Duodenal mucosa (tissue), 2 donors: ENCODE results near the gene DMAC1.
A peak's percentile ranks its signal among the peaks of the same experiment; 100 is the strongest.

ENCODE experiments used
- H3K27ac ChIP-seq: one replicate; pipeline ENCODE4 v1.7.0; 2013; ENCODE audit warnings: low read depth, low read length
- H3K27me3 ChIP-seq, 2 donors: one replicate each; pipeline ENCODE4 v1.7.0; 2013; ENCODE audit warnings: low read length in 2 of 2, control low read depth in 1 of 2; ENCODE audit not compliant: insufficient read depth in 2 of 2, control insufficient read depth in 1 of 2
- H3K36me3 ChIP-seq, 2 donors: one replicate each; pipeline ENCODE4 v1.7.0; 2013; ENCODE audit warnings: low read length in 2 of 2, control low read depth in 1 of 2; ENCODE audit not compliant: insufficient read depth in 2 of 2, control insufficient read depth in 1 of 2
- H3K4me1 ChIP-seq, 2 donors: one replicate each; pipeline ENCODE4 v1.7.0; 2013; ENCODE audit warnings: low read length in 2 of 2, control low read depth in 1 of 2; ENCODE audit not compliant: insufficient read depth in 2 of 2, control insufficient read depth in 1 of 2
- H3K4me3 ChIP-seq, 2 donors: one replicate each; pipeline ENCODE4 v1.7.0; 2013; ENCODE audit warnings: low read length in 2 of 2, low read depth in 1 of 2
- H3K9ac ChIP-seq, 2 donors: one replicate each; pipeline ENCODE4 v1.7.0; 2013; ENCODE audit warnings: low read length in 2 of 2, low read depth in 1 of 2
- H3K9me3 ChIP-seq, 2 donors: one replicate each; pipeline ENCODE4 v1.7.0; 2013; ENCODE audit warnings: low read length in 2 of 2, control low read depth in 1 of 2; ENCODE audit not compliant: control insufficient read depth in 1 of 2

Gene DMAC1

DNA sequence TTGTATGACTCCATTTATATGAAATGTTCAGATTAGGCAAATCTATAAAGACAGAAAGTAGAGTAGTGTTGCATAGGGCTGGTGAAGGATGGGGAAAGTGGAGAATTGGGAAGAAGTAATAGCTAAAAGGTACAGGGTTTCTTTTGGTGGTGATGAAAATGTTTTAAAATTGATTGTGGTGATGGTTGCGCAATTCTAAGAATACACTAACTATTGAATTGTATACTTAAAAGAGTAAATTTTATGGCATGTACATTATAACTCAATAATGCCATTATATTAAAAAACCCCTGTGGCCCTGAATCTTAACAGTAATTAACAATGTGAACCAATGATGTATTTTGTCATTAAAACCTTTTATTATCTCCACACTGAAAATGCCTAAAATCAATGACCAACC lies 20.4 kb upstream of the DMAC1 start:
- Histone ChIP-seq H3K9ac (no peak overlapping the region), H3K9me3 (no peaks in the 10 kb centered on the region), H3K27ac (no peak overlapping the region), H3K36me3 (no peaks in the 10 kb centered on the region), H3K4me1 (no peaks in the 10 kb centered on the region), H3K4me3 (no peak overlapping the region), H3K27me3 (no peaks in the 10 kb centered on the region)

- Histone ChIP-seq H3K9me3 (no peaks in the 10 kb centered on the region), H3K36me3 (no peaks in the 10 kb centered on the region), H3K27ac (no peak overlapping the region), H3K4me3 (no peak overlapping the region), H3K27me3 (no peaks in the 10 kb centered on the region), H3K4me1 (no peaks in the 10 kb centered on the region), H3K9ac (no peak overlapping the region)
Observed at GRCh38 chr9:7816021-7816420, 16.4 kb upstream of the DMAC1 start.

DNA sequence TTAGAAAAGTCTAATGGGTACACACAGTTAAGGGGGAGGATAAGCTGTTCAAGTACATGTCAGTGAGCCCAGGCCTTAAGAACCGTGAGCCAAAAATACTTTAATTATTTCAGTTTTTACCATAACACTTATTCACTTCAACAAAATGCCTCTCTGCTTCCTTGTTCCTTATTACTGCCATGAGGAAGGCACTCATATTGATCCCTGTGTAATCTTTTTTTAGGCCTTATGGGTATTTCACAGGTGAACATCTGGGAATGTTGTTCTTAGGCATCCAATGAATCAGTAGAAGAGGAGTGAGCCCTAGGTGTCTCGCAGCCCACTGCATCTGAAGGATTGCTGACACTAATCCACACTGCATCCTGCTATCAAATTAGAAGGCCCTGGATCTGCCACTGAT lies 13.5 kb upstream of the DMAC1 start:
- H3K9me3 ChIP-seq: no peaks in the 10 kb centered on the region

DNA sequence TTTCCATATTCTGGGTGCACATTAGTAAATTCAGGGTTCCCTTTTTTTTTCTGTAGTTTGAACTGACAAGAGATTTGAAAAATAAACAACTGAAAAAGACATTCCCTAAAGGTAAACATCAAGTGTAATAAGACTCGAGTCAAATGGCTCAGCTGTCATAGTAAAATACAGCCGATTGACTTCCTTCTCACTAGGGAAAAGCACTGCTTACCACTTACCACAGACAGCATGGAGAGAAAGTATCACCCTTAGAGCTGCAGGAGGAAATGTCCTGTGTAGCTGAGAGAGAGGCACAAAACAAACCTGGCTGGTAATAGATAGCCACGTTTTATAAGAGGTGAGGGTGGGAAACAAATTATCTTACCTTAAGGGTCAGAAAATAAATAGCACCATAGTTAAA lies 12.1 kb upstream of the DMAC1 start:
- Histone ChIP-seq H3K4me3 (no peak overlapping the region), H3K9me3 (no peaks in the 10 kb centered on the region), H3K4me1 (no peaks in the 10 kb centered on the region), H3K9ac (no peak overlapping the region), H3K27ac (no peak overlapping the region), H3K27me3 (no peaks in the 10 kb centered on the region), H3K36me3 (no peaks in the 10 kb centered on the region)

More for the DNA sequence above, 13.5 kb upstream of the DMAC1 start:
- H3K27me3 ChIP-seq: no peaks in the 10 kb centered on the region
- no peak overlapping the region for H3K9ac ChIP-seq
- H3K4me1 ChIP-seq: no peaks in the 10 kb centered on the region
- no peaks in the 10 kb centered on the region for H3K36me3 ChIP-seq
- no peak overlapping the region for H3K4me3 ChIP-seq
- H3K27ac ChIP-seq: no peak overlapping the region

- no peak overlapping the region for H3K27ac ChIP-seq
- H3K36me3 ChIP-seq: no peaks in the 10 kb centered on the region
- H3K9me3 ChIP-seq: no peaks in the 10 kb centered on the region
- H3K9ac ChIP-seq: no peak overlapping the region
- H3K4me1 ChIP-seq: peaks cover 0 to 7% of the 10 kb centered on the region in 2 donors
- no peak overlapping the region for H3K4me3 ChIP-seq
- H3K27me3 ChIP-seq: no peaks in the 10 kb centered on the region
Observed at GRCh38 chr9:7802666-7803065, 3.1 kb upstream of the DMAC1 start.

DNA sequence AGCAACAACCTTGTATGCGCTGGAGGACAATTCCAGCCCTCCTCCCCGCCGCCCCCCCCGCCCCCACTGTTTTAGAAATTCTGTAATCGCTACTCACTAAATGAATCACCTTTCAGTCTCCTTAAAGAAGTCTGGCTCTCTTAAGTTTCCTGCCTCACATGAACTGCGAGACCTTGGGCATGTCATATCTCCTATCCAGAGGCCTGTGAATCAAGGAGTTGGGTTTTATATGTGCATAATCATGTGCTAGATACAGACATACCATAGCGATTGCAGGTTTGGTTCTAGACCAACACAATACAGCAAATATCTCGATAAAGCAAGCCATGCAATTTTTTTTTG lies 337 bp upstream of the DMAC1 start:
- H3K36me3 ChIP-seq: peaks cover under 1 to 21% of the 10 kb centered on the region in 2 donors
- peak overlapping the region; percentile 82 to 83 for H3K4me3 ChIP-seq
- H3K9ac ChIP-seq: no peak overlapping the region
- H3K9me3 ChIP-seq: no peaks in the 10 kb centered on the region
- H3K4me1 ChIP-seq: peaks cover 0 to 7% of the 10 kb centered on the region in 2 donors
- no peaks in the 10 kb centered on the region for H3K27me3 ChIP-seq
- no peak overlapping the region for H3K27ac ChIP-seq

DNA sequence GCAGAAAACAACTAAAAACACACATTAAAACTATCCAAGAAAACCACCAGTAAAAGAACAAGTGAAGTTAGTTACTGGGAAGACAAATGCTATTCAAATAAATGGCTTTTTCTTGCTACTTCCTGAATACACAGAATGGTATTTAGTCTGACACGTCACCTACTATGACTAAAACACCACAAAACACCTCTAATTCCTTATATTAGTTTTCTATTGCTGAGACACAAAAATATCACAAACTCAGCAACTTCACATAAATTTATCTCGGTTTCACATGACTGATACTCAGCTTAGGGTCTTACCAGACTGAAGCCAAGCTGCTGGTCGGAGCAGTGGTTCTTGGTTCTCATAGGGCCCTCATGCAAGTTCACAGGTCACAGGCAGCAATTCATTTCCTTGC lies 5.4 kb downstream of the DMAC1 start:
- H3K36me3 ChIP-seq: peaks cover 8 to 31% of the 10 kb centered on the region in 2 donors
- H3K4me3 ChIP-seq: no peak overlapping the region
- H3K4me1 ChIP-seq: peaks cover 0 to 7% of the 10 kb centered on the region in 2 donors

GRCh38 chr9:7791394-7791793 lies 8.2 kb downstream of the DMAC1 start:
- H3K27me3 ChIP-seq: no peaks in the 10 kb centered on the region
- no peak overlapping the region for H3K4me3 ChIP-seq
- H3K27ac ChIP-seq: no peak overlapping the region
- no peaks in the 10 kb centered on the region for H3K9me3 ChIP-seq
- H3K4me1 ChIP-seq: no peaks in the 10 kb centered on the region
- no peak overlapping the region for H3K9ac ChIP-seq
- peaks cover 8 to 21% of the 10 kb centered on the region in 2 donors for H3K36me3 ChIP-seq

More for the DNA sequence above, 5.4 kb downstream of the DMAC1 start:
- H3K9me3 ChIP-seq: no peaks in the 10 kb centered on the region
- no peaks in the 10 kb centered on the region for H3K27me3 ChIP-seq
- no peak overlapping the region for H3K27ac ChIP-seq
- no peak overlapping the region for H3K9ac ChIP-seq

GRCh38 chr9:7790819-7791182 lies 8.8 kb downstream of the DMAC1 start:
- H3K9me3 ChIP-seq: no peaks in the 10 kb centered on the region
- H3K4me3 ChIP-seq: no peak overlapping the region
- no peak overlapping the region for H3K9ac ChIP-seq
- H3K4me1 ChIP-seq: no peaks in the 10 kb centered on the region
- H3K27me3 ChIP-seq: no peaks in the 10 kb centered on the region
- peaks cover 8 to 16% of the 10 kb centered on the region in 2 donors for H3K36me3 ChIP-seq
- no peak overlapping the region for H3K27ac ChIP-seq

DNA sequence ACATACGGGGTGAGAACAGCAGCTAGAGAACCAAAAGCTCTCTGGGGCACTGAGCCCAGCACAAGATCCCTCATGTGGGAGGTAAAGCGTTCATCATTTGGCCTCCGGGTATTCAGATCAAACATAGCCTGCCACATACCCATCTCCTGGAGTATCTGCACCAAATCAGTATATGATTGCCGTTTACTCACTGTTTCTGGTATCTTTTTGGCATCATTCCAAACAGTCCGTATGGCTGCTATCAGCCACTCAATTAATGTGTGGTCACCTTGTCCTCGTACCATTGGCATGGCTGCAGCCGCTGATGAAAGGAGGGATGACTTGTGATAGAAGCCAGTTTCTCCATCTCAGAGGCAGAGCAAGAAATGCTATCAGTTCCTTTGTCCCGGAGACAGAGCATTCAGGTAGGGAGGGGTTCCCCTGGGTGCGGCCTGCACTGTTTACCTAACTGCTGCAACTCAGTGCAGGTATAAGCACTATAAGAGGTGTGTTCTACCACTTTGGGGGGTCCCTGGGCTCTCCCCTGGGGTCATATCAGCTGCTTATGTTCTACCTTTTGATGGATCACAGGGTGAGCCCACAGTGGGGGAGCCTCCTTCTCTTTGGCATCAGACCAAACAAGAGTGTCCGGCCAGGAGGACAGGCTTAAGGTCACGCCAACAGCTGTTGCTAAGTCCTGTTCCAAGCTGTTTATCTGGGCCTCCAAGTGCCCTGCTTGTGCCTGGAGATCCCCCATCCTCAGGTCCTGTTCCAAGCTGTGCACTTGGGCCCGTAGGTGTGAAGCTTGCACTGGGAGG lies 9.4 kb downstream of the DMAC1 start:
- H3K4me3 ChIP-seq: no peak overlapping the region
- no peak overlapping the region for H3K9ac ChIP-seq
- H3K36me3 ChIP-seq: peaks cover 8 to 11% of the 10 kb centered on the region in 2 donors
- no peak overlapping the region for H3K27ac ChIP-seq
- no peaks in the 10 kb centered on the region for H3K4me1 ChIP-seq
- no peaks in the 10 kb centered on the region for H3K27me3 ChIP-seq
- no peaks in the 10 kb centered on the region for H3K9me3 ChIP-seq
